Kidney tubule cell (primary cell): ENCODE data around the gene IFNAR1.
A peak's percentile ranks its signal among the peaks of the same experiment; 100 is the strongest.
"Not testable (repeated sequence)": the region's sequence is repeated elsewhere in the genome, so short reads cannot be mapped to it uniquely, and the experiment has no call there.

Source experiments
- DNase-seq: peaks from one replicate; pipeline ENCODE4 v3.0.0-alpha.2; 2018; ENCODE audit warnings: low spot score

The IFNAR1 gene

DNA sequence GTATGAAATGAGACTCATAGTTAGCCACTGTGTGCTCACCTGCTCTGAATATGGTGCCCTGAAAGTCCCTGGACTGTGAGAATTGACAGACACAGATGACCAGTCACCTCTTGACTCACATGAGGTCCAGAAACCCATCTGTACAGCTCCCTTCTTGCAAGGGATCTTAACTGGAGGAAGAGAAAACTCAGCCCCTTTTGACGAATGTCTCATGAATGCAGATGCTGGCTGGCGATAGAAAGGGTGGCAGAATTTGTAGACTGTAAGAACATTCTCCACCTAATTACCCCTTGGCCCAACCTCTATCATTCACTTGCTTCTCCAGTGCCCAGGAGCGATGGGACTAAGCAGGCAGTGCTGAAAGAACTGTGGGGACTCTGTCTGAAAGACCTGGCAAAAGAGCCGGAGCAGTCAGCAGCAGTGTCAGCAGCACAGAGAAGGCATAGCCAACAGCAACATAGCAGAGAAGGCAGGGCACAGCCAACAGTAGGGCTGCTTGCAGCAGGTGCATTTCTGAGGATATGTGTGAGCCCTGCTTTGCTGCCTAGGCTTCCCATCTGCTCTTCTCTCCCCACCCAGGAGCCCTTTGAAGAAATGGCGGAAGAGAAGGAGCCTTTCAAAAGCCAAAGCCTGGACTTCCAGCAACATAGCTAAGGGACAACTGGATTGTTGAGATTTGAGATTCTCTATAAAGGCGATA, 52.6 kb downstream of the IFNAR1 start:
- DNase-seq, result peak; percentile 41

DNA sequence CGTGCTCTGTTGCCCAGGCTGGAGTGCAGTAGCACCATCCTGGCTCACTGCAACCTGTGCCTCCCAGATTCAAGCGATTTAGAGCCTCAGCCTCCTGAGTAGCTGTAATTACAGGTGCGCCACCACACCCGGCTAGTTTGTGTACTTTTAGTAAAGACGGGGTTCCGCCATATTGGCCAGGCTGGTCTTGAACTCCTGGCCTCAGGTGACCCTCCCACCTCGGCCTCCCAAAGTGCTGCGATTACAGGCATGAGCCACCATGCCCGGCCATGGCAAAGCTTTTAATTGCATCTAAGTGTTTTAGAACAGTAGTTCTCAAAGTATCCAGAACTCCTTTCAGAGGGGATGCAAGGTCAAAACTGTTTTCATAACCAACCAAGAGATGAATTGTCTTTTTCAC, 53.3 kb downstream of the IFNAR1 start:
- no peak for DNase-seq

DNA sequence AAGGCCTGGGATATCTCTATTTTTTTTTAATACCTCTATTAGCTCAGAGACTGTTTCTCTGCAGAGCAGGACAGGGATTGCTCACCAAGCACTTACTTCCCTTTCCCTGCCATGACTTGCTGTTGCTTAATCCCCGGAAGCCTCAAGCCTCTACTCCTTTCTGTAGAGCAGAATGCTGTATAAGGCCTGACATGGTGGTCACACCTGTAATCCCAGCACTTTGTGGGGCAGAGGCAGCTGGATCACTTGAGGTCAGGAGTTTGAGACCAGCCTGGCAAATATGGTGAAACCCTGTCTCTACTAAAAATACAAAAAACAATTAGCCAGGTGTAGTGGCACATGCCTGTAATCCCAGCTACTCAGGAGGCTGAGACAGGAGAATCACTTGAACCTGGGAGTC, 55.2 kb downstream of the IFNAR1 start:
- peak; percentile 67 for DNase-seq

DNA sequence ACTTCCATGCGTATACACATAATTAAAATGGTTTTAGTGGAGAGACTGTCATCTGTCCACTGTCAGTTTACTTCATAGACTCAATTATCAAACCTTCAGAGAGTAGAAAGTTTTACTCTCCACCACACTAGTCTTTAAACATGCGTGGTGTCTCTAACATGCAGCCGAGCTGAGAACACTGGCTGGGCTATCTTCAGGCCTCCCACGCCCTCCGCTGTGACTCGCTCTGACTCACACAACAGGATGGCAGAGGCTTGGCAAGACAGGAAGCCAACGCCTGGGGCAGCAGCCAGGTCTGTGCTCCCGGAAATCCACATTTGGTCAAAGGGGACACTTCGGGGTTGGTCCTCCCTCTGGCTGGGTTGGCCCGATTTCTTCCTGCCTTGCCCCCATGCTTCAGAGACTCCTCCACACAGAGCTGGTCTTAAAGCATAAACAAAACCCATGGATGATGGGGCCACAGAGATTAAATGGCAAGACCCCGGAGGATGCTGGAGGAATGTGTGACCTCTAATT, 55.8 kb downstream of the IFNAR1 start:
- peak; percentile 97 for DNase-seq

DNA sequence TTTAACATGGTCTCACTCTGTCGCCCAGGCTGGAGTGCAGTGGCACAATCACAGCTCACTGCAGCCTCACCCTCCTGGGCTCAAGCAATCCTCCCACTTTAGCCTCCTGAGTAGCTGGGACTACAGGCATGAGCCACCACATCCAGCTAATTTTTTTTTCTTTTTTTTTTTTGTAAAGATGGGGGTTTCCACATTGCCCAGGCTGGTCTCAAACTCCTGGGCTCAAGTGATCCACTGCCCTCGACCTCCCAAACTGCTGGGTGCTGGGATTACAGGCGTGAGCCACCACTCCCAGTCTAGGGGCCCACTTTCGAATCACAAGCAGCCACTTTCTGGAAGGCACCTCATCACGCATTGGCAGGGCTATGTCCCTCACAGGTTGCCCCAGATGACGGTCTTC, 56.6 kb downstream of the IFNAR1 start:
- not testable (repeated sequence) for DNase-seq

DNA sequence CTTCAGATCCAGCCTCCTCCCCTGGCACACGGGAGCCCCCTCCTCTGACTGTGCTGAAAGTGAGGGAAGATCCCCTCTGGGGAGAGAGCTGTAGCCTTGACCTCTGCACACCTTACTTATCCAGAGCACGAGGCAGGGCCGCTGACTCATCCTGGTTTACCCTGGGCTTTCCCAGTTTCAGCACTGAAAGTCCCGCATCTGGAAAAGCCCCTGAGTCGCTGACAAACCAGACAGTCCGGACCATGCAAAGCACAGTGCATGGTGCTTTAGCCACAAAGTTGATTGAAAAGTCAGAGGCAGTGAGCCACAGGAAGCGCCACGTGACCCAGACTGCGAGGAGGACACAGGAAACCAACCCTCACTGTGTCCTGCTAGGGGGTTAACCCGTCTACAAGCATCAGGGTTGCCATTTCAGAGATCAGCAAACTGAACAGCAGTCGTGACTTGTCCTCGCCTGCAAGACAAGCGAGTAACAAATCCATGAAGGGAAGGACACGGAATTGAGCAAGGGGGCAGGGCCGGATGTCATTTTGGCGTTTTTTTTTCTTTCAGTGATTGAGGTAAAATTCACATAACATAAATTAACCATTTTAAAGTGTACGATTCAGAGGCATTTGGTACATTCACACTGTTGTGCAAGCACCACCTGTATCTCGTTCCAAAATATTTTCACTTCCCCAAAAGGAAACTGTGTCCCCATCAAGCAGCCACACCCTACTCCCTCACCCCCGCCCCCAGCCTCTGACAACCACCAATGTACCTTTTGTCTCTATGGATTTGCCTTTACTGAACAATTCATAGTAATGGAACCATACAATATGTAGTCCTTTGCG, 58.5 kb downstream of the IFNAR1 start:
- peak; percentile 97 for DNase-seq

DNA sequence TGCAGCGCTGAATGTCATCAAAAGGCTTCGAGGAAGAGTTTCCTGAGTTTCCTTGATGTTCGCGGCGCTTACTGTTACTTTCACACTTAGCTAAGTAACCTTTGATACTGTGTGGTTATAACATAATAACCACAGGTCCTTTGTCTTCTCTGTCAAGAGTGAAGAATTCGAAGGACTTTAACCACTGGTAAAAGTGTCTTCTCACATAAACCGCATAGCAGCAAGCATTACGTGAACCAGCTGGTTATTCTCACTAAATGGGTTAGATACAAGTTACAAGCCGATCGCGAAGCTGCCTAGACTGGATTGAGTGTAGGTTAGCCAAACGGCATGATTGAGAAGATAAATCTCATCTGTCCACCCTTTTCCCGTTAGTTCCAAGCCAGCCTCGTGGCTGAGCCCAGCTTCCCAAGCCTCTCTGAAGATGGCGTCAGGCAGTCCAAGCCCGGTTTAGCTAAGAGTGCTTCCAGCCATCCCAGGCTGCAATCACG, 60.1 kb downstream of the IFNAR1 start:
- peak; percentile 78 for DNase-seq

DNA sequence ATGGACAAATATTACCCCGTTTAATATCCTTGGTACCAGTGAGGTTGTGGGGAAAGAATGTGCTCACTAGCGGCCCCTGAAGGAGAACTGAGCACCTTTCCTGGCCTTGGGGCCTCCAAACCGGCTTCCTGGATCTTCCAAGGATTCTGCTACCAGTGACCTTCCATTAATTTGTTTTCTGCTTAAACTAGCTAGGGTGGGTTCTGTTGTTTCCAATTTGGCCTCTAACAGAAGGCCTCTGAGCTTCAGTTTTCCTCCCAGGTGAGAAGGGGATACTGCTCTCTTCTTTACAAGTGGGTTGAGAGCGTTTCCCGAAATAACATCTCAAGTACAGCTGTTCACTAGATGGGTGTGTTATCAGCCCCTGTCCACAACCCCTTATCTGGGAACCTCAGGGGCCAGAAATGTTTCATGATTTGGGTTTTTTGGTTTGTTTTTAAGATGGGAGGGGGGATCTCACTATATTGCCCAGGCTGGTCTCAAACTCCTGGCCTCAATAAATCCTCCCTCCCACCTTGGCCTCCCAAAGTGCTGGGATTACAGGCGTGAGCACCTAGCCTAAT, 61.5 kb downstream of the IFNAR1 start:
- DNase-seq, result no peak

DNA sequence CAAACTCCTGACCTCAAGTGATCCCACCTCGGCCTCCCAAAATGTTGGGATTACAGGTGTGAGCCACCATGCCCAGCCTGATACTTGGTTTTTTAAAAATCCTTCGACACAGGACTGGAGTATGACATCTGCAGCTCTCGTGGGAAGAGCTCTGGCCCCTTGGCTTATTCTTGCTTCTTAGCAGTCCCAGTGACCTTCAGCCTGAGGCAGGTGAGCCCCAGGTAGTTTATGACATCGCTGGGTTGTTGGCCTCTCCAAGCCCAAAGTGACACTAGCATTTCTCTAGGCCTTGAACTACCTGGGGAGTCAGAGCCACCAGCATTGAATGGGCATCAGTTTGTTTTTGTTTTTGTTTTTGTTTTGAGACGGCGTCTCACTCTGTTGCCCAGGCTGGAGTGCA, 62.5 kb downstream of the IFNAR1 start:
- DNase-seq, result no peak

DNA sequence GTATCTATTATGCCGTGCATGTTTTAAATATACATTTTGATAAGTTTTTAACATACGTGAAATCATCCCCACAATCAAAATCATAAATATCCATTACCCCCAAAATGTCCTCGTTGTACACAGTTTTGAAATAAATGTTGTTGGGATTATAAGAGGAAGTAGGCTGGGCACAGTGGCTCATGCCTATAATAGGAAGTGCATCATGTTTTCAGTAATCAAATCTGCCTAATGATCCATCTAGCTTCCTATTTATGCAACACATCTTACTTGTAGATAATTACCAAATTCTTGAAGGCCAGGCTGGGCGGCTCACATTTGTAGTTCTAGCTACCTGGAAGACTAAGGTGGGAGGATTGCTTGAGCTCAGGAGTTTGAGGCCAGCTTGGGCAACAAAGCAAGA, 63.4 kb downstream of the IFNAR1 start:
- DNase-seq, result no peak

DNA sequence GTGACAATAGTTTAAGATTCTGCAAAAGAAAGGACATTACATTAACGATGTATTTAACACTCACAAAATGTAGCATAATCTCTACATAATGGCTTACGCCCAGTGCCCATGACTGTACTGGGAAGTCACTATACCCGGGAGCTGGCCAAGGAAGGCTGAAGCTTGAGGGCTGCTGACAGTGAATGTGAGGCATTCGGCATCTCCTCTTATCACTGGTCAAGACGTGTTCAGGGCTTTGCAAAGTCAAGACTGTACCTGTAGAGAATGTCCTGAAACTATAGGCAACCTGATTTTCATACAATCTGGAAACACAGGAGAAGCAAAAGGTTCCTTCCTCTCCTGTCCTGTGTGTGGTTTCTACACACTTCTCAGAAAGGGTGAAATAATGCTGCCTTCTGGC, 65.7 kb downstream of the IFNAR1 start:
- no peak for DNase-seq

DNA sequence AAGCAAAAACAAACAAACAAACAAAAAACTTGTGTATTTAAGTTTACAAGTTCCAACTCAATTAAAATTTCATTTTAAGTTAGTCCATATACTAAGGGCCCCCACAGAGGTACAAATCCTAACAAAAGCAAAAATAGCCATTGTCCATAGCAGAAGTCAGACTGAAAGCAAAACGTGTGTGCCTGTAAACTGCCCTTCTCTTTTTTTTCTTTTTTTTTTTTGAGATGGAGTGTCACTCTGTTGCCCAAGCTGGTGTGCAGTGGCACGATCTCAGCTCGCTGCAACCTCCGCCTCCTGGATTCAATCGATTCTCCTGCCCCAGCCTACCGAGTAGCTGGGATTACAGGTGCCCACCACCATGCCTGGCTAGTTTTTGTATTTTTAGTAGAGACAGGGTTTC, 66.9 kb downstream of the IFNAR1 start:
- DNase-seq, result no peak

DNA sequence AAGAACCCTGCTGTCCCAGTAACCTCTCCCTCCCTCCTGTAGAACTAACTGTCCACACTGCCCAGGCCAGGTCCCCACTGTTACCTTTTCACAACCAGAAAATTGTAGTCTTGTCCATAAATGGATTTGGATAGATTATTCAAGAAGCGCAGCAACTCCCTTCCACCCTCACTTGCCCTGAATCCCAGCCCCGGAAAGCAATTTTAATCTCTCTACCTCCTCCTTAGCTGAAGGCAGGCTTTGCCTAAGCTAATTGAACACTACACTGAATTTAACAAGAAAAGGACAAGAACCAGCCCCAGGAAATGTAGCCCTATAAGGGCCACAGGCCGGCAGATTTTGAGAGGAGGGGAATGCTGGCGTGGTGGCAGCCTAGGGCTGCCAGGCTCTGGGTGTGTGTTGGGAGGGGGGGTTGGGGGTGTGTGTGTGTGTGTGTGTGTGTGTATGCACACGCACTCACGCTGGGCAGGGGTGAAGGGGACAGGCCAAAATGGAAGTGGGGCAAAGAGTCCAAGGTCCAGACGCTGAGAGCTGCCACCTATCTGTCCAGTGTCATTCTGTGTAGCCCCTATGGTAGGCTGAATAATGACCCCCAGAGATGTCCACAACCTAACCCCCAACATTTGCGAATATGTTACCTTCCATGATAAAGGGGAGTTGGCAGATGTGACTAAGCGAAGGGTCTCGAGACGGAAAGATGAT, 67.7 kb downstream of the IFNAR1 start:
- DNase-seq, result no peak

DNA sequence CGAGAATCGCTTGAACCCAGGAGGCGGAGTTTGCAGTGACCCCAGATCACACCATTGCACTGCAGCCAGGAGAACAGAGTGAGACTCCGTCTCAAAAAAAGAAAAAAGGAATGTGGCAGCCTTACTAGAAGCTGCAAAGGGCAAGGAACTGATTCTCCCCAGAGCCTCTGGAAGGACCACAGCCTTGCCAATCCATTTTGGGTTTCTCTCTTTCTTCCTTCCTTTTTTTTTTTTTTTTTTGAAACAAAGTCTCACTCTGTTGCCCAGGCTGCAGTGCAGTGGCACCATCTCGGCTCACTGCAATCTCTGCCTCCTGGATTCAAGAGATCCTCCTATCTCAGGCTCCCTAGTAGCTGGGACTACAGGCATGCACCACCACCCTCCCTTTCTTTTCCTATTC, 68.6 kb downstream of the IFNAR1 start:
- DNase-seq, result no peak

DNA sequence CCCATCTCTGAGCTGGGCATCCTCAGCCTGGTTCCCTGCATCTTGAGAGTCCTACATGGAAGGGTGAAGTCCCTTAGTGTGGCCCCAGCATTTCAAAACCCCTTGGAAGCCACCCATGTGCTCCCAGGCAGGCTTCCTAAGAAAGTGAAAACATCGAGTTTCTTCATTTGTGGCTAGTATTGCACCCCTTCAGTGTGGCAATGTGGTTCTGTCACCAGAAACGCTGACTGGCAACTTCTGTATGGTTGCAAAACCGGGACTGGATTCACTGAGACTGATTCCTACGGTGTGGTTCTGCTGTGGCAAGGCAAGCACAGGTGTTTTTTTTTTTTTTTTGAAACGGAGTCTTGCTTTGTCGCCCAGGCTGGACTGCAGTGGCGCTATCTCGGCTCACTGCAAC, 69.5 kb downstream of the IFNAR1 start:
- DNase-seq, result no peak

DNA sequence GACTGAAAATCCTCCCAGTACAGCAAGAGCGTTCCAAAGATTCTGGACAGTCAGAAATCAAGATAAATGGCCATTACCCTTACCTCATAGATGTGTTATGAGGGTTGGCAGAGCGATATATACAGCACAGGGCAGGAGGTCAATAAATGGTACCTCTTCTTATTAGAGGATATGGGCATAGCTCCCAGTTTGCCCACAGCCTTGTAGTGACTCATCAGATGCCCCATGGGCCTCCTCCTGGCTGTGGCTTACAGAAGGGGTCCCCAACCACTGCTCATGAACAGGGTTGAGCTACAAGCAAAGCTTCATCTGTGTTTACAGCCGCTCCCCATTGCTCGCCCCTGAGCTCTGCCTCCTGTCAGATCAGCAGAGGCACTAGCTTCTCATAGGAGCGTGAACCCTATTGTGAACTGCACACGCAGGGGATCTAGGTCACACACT, 71.1 kb downstream of the IFNAR1 start:
- peak; percentile 38 for DNase-seq

DNA sequence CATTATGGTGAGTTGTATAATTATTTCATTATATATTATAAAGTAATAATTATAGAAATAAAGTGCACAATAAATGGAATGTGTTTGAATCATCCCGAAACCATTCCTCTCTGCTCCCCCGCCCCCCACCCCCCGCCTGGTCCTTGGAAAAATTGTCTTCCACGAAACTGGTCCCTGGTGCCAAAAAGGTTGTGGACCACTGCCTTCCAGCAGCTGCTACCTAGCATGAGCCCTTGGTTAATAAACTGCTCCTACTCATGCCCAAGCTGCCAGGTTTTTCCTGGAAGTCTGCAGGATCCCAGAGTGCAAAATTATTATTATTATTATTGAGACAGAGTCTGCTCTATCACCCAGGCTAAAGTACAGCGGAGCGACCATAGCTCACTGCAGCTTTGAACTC, 71.7 kb downstream of the IFNAR1 start:
- DNase-seq, result no peak

DNA sequence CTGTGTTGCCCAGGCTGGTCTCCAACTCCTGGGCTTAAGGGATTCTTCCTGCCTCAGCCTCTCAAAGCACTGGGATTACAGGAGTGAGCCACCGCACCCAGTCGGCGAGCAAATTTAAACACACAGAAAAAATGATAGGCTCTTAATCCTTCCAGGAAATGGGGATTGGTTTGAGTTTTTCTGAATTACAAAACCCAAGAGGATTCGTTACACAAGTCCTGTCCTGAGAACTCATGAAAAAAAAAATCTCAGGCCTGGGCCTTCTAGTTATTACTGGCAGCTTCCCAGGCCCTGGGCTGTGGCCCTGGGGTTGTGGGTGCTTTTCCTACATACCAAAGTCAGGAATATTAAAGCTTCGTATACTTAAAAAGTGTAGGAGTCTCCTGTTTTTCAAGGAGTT, 72.2 kb downstream of the IFNAR1 start:
- DNase-seq, result no peak

DNA sequence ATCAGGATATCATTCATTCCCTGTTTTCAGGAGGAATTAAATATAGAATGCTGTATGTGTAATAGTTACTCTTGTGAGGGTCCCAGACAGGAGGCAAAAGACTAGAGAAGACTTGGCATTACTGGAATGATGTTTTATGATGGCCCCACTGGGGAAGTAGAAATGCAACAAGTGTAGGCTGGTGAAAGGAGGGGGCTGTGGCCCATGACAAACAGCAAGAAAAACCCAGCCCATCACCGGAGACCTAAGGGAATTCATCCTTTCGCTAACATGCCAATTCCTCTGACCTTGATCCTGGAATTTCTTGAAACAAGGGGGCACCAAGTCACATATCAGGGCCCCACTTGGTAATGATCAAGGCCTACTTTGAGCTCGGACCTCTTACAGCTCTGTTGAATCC, 72.9 kb downstream of the IFNAR1 start:
- no peak for DNase-seq

DNA sequence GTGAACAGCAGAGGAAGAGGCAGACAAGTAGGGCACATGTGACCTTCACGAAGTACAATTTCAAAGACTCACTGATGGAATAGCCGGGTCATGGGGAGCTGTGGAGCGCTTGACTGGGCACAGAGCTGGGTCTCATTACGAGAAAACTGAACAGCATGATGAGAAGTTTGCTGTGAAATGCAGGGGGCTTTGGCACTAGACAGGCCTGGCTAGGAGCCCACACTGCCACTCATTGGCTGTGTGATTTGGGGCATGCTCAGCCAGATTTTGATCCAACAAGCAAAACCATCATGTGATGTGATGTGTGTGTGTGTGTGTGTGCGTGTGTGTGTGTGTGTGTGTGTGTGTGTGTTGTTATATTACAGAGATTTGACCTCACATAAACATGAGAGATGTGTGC, 73.6 kb downstream of the IFNAR1 start:
- no peak for DNase-seq

DNA sequence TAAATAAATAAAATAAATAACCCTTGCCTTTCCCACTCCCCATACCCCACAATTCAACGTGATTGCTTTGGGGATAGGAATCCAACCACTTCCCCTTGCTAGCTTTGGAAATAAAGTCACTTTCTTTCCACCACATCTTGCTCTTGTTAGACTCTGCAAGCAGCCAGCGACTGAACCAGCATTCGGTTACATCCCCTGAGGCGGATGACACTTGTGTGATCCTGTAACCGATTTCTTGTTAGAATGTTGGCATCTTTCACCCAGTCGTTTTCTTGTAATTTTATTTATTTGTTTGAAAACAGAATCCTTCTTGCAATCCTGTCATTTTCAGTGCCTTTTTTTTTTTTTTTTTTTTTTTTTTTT, 76.8 kb downstream of the IFNAR1 start:
- no peak for DNase-seq
